IPS DF 6.9 (cell line): Measurements from ENCODE around the gene POLR3B.

Source experiments
- DNase-seq: peaks from one replicate; pipeline ENCODE4 v3.0.0-alpha.2; 2013; ENCODE audit warnings: low read depth, low spot score
- H3K27ac ChIP-seq: one replicate; pipeline ENCODE4 v1.5.1; 2013; ENCODE audit warnings: low read length, control low read depth
- H3K27me3 ChIP-seq: 2 replicates; pipeline ENCODE4 v1.6.1; 2013; ENCODE audit warnings: mild to moderate bottlenecking, low read length; ENCODE audit not compliant: control insufficient read depth, insufficient read depth
- H3K36me3 ChIP-seq: 2 replicates; pipeline ENCODE4 v1.6.1; 2013; ENCODE audit warnings: low read length; ENCODE audit not compliant: control insufficient read depth, insufficient read depth
- H3K4me1 ChIP-seq: 2 replicates; pipeline ENCODE4 v1.6.1; 2013; ENCODE audit warnings: low read length; ENCODE audit not compliant: control insufficient read depth, insufficient read depth
- H3K4me3 ChIP-seq: 2 replicates; pipeline ENCODE4 v1.5.1; 2013; ENCODE audit warnings: mild to moderate bottlenecking, low read length
- H3K9me3 ChIP-seq: 2 replicates; pipeline ENCODE4 v1.6.1; 2013; ENCODE audit warnings: low read length, inconsistent platforms; ENCODE audit not compliant: control insufficient read depth, insufficient read depth
- WGBS: extraction: QIAGEN DNeasy Blood & Tissue Kit; methylation state at CpG from one replicate; pipeline ENCODE4 v1.1.7; 2013; ENCODE audit warnings: mixed read lengths, missing lambda C conversion rate; ENCODE audit not compliant: insufficient read length, insufficient coverage; 5-methylcytosine and 5-hydroxymethylcytosine counted together

Gene POLR3B

DNA sequence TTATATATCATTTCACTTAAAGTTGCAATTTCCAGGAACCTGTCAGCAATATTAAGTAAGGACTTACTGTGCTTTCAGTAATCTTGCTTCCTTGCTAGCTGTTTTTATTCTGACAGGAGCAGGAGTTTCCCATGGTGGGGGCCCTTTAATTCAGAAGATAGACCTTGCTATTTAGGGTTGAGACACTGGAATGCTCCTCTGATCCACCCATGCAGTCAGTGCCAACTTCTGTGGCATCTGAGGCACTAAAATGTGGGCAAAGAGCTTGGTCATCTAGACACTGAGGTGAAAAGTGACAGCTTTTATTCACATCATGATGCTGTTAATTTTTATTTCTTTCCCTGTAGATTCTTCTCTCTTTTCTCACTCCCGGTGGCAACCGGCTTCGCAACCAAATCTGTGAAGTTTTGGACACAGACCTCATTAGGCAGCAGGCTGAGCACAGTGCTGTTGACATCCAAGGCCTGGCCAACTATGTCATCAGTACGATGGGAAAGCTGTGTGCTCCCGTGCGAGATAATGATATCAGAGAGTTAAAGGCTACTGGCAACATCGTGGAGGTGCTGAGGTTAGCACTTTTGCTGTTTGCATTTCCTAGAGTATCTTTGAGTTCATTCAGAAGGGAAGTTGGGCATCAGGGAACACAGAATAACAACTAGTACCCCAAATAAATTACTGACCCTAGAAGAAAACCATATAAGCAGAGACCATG lies 36.3 kb upstream of the POLR3B start:
- H3K36me3 ChIP-seq, result no peaks in the 10 kb centered on the region
- no peak for DNase-seq
- H3K4me3 ChIP-seq, result no peak overlapping the region
- H3K9me3 ChIP-seq, result no peaks in the 10 kb centered on the region
- H3K4me1 ChIP-seq, result no peaks in the 10 kb centered on the region
- H3K27me3 ChIP-seq, result peaks cover 5% of the 10 kb centered on the region
- no CpG with 5 or more reads among the region's 7 CpGs for WGBS
- no peak overlapping the region for H3K27ac ChIP-seq

DNA sequence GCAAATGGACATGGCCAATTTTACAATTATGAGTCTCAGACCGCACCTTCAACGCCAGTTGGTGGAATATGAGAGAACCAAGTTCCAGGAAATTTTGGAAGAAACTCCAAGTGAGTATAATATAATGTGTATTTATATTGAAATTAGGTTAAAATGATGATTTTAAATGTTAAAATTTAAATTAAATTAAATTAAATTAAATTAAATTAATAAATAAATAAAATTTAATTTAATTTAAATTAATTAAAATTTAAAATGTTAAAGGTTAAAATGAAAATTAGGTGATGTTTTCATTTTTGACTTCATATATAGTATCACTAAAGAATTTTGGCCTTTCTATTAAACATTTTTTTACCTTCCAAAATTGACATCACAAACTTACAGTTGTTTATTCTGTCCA lies 34.0 kb upstream of the POLR3B start:
- no peak for DNase-seq
- Histone ChIP-seq H3K9me3 (no peaks in the 10 kb centered on the region), H3K4me1 (no peaks in the 10 kb centered on the region), H3K27me3 (peaks cover 5% of the 10 kb centered on the region), H3K4me3 (no peak overlapping the region), H3K27ac (no peak overlapping the region), H3K36me3 (no peaks in the 10 kb centered on the region)
- no CpG with 5 or more reads among the region's 2 CpGs for WGBS

DNA sequence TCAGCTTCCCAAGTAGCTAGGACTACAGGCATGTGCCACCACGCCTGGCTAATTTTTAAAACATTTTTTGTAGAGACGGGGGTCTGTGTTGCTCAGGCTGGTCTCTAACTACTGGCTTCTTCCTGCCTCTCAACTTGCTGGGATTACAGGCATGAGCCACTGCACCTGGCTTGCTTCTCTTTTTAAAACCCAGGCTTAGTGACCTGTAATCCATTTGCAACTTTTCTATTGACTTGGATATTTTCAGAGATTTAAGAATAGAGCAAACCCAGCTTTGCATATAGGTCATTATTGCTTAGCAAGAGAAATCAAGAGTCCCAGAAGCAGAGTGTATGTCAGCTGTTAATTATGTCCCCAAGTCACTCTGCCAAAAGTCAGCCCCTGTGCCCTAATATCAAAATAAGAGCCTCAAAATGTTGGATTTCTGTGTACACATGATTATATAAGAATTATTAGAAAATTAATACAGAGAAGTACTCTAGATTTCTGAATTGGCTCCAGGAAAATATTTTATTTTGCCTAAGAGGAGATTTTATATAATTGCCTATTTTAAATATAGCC lies 30.2 kb upstream of the POLR3B start:
- DNase-seq, result no peak
- no CpG with 5 or more reads among the region's 2 CpGs for WGBS
- Histone ChIP-seq H3K9me3 (no peaks in the 10 kb centered on the region), H3K4me3 (no peak overlapping the region), H3K27ac (no peak overlapping the region), H3K36me3 (no peaks in the 10 kb centered on the region), H3K27me3 (peaks cover 4% of the 10 kb centered on the region; the same call in 1 of the 2 replicates), H3K4me1 (0 out of 2 replicates have a peak, but pooled peaks cover 2% of the 10 kb centered on the region)

DNA sequence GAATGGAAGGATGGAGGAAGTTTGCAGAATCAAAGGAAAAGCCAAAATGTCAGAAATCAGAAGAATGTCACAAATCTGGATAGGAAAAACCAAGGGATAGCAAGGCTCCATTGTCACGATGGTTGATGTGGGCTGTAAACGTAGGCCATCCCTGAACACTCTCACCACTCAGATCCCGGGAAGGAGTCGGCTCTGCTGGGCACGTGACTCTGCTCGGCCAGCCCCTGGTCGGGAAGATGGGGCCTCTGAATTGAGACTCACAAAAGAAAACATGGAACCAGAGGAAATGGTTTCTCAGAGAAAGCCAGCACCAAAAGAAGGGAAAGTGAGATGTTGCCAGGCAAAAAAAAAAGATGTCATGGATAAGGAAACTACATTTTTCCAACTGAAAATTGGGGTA lies 28.8 kb upstream of the POLR3B start:
- Histone ChIP-seq H3K4me1 (0 out of 2 replicates have a peak, but pooled peaks cover 2% of the 10 kb centered on the region), H3K36me3 (no peaks in the 10 kb centered on the region), H3K27me3 (peaks cover 4% of the 10 kb centered on the region; the same call in 1 of the 2 replicates), H3K4me3 (no peak overlapping the region), H3K27ac (no peak overlapping the region), H3K9me3 (no peaks in the 10 kb centered on the region)
- DNase-seq, result no peak
- no CpG with 5 or more reads among the region's 7 CpGs for WGBS

DNA sequence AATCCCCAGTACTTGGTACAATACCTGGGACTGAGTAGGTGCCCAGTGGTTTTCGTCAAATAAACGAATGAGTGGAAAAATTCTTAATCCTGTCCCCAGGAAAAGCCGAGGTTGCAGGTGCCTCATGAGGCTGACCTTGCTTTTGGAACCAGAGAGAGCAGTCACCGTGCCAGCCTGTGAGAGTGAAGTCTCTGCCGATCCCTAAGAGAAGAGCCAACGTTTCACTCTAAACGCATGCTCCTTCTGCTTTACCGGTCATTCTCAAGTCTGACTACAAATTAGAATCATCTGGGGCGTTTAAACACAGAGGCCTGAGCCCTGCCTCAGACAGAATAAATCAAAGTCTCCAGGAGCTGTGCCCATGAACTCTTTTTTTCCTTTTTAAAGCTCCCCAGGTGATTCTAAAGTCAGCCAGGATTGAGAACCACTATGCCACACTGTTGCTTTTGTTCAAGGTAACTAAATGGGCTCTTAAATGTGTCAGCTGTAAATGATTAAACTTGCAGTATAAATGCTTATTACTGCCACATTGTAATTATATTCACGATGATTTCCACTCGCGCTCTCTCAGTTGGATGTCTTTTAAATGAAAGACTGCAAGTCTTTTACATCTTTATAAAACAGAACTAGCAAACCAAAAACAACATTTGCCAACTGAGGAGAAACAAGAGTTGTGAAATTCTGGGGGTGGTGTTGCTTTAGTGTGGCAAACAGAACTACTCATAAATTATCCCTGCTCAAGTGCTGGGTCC lies 28.1 kb upstream of the POLR3B start:
- WGBS, result no CpG with 5 or more reads among the region's 12 CpGs
- Histone ChIP-seq H3K4me3 (no peak overlapping the region), H3K27me3 (peaks cover 4% of the 10 kb centered on the region; the same call in 1 of the 2 replicates), H3K36me3 (no peaks in the 10 kb centered on the region), H3K9me3 (no peaks in the 10 kb centered on the region), H3K4me1 (0 out of 2 replicates have a peak, but pooled peaks cover 2% of the 10 kb centered on the region), H3K27ac (no peak overlapping the region)
- no peak for DNase-seq

DNA sequence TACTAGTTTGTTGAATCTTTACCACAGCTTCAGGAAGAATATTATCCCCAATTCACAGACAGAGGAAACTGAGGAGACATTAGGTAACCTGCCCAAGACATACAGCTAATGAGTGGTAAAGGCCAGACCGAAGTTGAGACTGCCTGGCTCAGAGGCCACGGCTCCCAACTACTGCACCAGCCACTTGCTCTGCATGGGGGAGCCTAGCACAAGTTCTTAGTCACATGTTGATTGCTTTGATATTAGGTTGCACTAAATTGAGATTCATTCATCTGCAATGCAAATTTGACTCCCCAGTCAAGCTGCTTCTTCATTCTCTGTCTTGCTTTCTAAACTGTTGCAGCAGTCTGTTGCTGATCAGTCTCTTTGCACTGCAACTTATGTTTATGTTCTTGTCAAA lies 25.9 kb upstream of the POLR3B start:
- no peak for DNase-seq
- Histone ChIP-seq H3K36me3 (no peaks in the 10 kb centered on the region), H3K27me3 (no peaks in the 10 kb centered on the region), H3K4me1 (0 out of 2 replicates have a peak, but pooled peaks cover 2% of the 10 kb centered on the region), H3K27ac (no peak overlapping the region), H3K9me3 (no peaks in the 10 kb centered on the region), H3K4me3 (no peak overlapping the region)
- WGBS, result no CpG with 5 or more reads among the region's 2 CpGs

DNA sequence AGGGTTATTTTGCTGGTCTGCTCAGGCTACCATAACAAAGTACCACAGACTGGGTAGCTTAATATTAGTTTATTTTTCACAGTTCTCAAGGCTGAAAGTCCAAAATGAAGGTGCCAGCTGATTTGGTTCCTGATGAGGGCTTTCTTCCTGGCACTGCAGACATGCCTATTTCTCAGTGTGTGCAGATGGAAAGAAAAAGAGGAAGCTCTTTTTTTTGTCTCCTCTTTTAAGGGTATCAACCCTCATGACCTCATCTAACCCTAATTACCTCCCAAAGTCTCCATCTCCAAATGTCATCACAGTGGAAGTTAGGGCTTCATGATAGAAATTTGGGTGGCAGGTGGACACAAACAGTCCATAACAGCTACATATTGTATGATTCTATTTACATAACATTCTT lies 25.0 kb upstream of the POLR3B start:
- H3K27me3 ChIP-seq, result no peaks in the 10 kb centered on the region
- H3K36me3 ChIP-seq, result no peaks in the 10 kb centered on the region
- DNase-seq, result no peak
- no peak overlapping the region for H3K27ac ChIP-seq
- H3K4me3 ChIP-seq, result no peak overlapping the region
- H3K4me1 ChIP-seq, result 0 out of 2 replicates have a peak, but pooled peaks cover 2% of the 10 kb centered on the region
- no peaks in the 10 kb centered on the region for H3K9me3 ChIP-seq

DNA sequence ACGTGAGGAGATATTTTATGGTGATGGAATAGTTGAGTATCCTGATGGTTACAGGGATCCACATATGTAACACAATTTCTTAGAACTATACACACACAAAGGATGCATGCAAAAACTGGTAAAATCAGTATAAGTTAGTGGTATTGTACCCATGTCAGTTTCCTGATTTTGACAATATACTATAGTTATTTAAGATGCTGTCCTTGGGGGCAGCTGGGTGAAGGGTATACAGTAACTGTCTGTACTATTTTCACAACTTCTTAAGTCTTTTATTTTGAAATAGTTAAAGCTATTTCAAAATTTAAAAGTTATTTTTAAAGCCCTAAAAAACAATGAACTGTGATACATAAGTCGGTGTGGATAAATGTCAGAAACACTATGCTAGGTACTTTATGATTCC lies 24.5 kb upstream of the POLR3B start:
- H3K9me3 ChIP-seq, result no peaks in the 10 kb centered on the region
- 100% methylated on average over 1 of the region's 2 CpGs for WGBS
- no peaks in the 10 kb centered on the region for H3K27me3 ChIP-seq
- no peaks in the 10 kb centered on the region for H3K36me3 ChIP-seq
- H3K4me3 ChIP-seq, result no peak overlapping the region
- H3K4me1 ChIP-seq, result 0 out of 2 replicates have a peak, but pooled peaks cover 2% of the 10 kb centered on the region
- H3K27ac ChIP-seq, result no peak overlapping the region
- DNase-seq, result no peak

DNA sequence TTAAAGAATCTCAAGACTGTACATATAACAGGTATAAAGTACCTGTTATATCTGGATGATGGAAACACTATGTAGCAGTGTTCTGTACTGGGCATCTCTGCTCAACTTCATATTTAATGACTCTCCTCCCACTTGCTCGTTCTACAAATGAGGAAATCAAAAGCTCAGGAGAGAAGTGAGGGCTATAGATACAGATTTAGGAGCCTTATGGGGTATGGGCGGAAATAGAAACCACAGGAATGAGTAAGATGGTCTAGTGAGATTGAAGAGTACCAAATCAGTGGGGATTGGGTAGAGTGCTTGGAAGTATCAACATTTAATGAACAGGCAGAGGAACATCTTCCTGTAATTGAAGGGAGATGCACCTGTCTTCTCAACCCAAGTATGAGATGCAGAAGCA lies 23.8 kb upstream of the POLR3B start:
- Histone ChIP-seq H3K9me3 (no peaks in the 10 kb centered on the region), H3K27ac (no peak overlapping the region), H3K27me3 (no peaks in the 10 kb centered on the region), H3K4me1 (0 out of 2 replicates have a peak, but pooled peaks cover 2% of the 10 kb centered on the region), H3K36me3 (no peaks in the 10 kb centered on the region), H3K4me3 (no peak overlapping the region)
- no CpG with 5 or more reads among the region's 2 CpGs for WGBS
- DNase-seq, result no peak

DNA sequence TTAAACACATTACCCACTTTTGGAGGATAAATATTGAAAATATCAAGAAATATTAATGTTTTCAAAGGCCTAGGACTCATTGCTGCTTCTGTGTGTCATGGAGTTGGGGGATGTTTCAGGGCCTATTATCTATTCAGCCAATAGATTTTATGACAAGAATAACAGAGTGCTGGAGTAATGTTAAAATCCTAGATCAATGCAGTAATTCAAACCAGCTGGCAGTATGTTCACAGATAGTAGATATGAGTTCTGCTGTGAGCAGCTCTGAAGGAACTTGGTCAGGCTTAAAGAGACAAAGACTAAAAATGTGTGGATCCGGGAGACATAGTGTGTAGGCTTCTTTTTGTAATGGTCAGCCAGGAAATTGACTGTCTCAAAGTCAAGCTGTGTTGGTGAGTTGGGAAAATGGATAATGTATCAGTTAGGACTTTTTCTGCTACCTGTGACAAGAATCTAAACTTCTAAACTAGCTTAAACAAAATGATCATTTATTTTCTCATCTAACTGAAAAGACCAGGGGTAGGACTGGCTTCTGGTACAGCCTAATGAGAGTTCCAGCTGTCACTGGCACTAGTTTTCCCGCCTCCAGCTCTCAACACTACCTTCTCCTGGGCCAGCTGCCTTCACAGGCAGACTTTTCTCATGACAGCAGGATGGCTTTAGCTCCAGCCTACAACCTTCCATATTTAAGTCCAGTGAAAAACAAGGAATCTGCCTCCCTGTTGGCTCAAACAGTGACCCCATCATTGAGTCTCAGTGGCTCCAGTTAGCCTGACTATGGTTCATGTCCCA lies 16.3 kb upstream of the POLR3B start:
- H3K36me3 ChIP-seq, result no peaks in the 10 kb centered on the region
- H3K4me1 ChIP-seq, result no peaks in the 10 kb centered on the region
- no CpG with 5 or more reads among the region's 2 CpGs for WGBS
- no peak overlapping the region for H3K27ac ChIP-seq
- no peaks in the 10 kb centered on the region for H3K9me3 ChIP-seq
- H3K4me3 ChIP-seq, result no peak overlapping the region
- no peak for DNase-seq
- no peaks in the 10 kb centered on the region for H3K27me3 ChIP-seq
